Neural cell (in vitro differentiated cells): ENCODE measurements around the gene MLEC. TPM values are rescaled to one million over a fixed set of nuclear protein-coding genes. Genes with fewer than 3 reads are reported as not detected.

Experiments used
- H2AFZ ChIP-seq: fragments of 200-600, 300-800 bp; sonication (generic), shearing (Covaris generic); 2 replicates; pipeline ENCODE4 v1.6.0; 2014; ENCODE audit warnings: low read depth, mild to moderate bottlenecking, antibody characterized with exemption, low read length, moderate library complexity
- H3F3A ChIP-seq: fragments of 200-600 bp; shearing (Covaris generic); 2 replicates; pipeline ENCODE4 v1.6.1; 2016; ENCODE audit warnings: mild to moderate bottlenecking, moderate library complexity, mixed read lengths, antibody characterized with exemption, low read length; ENCODE audit not compliant: insufficient read depth, poor library complexity, severe bottlenecking
- H3K27ac ChIP-seq: fragments of 200-600, 300-800 bp; sonication (generic), shearing (Covaris generic); 2 replicates; pipeline ENCODE4 v1.5.1; 2014; ENCODE audit warnings: mild to moderate bottlenecking, low read length, moderate library complexity
- H3K27me3 ChIP-seq: fragments of 300-800, 200-600 bp; sonication (generic), shearing (Covaris generic); 2 replicates; pipeline ENCODE4 v1.6.0; 2014; ENCODE audit warnings: mild to moderate bottlenecking, low read depth, low read length, moderate library complexity; ENCODE audit not compliant: insufficient read depth
- H3K36me3 ChIP-seq: fragments of 300-800, 200-600 bp; sonication (generic), shearing (Covaris generic); 2 replicates; pipeline ENCODE4 v1.5.1; 2014; ENCODE audit warnings: mild to moderate bottlenecking, antibody characterized with exemption, low read length, moderate library complexity; ENCODE audit not compliant: insufficient read depth
- H3K4me2 ChIP-seq: fragments of 300-800, 200-600 bp; sonication (generic), shearing (Covaris generic); 2 replicates; pipeline ENCODE4 v1.6.0; 2014; ENCODE audit warnings: mild to moderate bottlenecking, low read length
- H3K4me3 ChIP-seq: fragments of 300-800, 200-600 bp; sonication (generic), shearing (Covaris generic); 2 replicates; pipeline ENCODE4 v1.5.1; 2014; ENCODE audit warnings: mild to moderate bottlenecking, low read length, moderate library complexity
- H3K79me2 ChIP-seq: fragments of 200-600 bp; shearing (Covaris generic); replicated peaks from 2 replicates; pipeline ENCODE4 v1.6.0; 2014; ENCODE audit warnings: mild to moderate bottlenecking, low read length, moderate library complexity; ENCODE audit not compliant: insufficient read depth
- H3K9ac ChIP-seq: fragments of 300-800, 200-600 bp; sonication (generic), shearing (Covaris generic); 2 replicates; pipeline ENCODE4 v1.6.1; 2016; ENCODE audit warnings: mild to moderate bottlenecking, low read length, mixed read lengths
- H3K9me2 ChIP-seq: fragments of 200-600 bp; shearing (Covaris generic); 2 replicates; pipeline ENCODE4 v1.6.1; 2016; ENCODE audit warnings: mild to moderate bottlenecking, low read length, mixed read lengths; ENCODE audit not compliant: insufficient read depth
- H3K9me3 ChIP-seq: fragments of 200-600, 300-800 bp; sonication (generic), shearing (Covaris generic); 2 replicates; pipeline ENCODE4 v1.6.1; 2016; ENCODE audit warnings: mild to moderate bottlenecking, mixed run types, low read length, moderate library complexity, mixed read lengths
- H4K20me1 ChIP-seq: fragments of 200-600 bp; shearing (Covaris generic); 2 replicates; pipeline ENCODE4 v1.6.1; 2016; ENCODE audit warnings: mild to moderate bottlenecking, mixed run types; ENCODE audit not compliant: insufficient read depth
- CTCF ChIP-seq: fragments of 450-650 bp; IDR thresholded peaks from 2 replicates; pipeline ENCODE4 v1.5.1; 2014; ENCODE audit warnings: antibody characterized with exemption, mild to moderate bottlenecking, moderate library complexity; ENCODE audit not compliant: poor library complexity, severe bottlenecking
- EP300 ChIP-seq: fragments of 450-650 bp; conservative IDR thresholded peaks from 2 replicates; pipeline ENCODE4 v1.6.1; 2014; ENCODE audit warnings: antibody characterized with exemption, mild to moderate bottlenecking, moderate library complexity; ENCODE audit not compliant: poor library complexity, severe bottlenecking
- EZH2 ChIP-seq: fragments of 200-600, 300-800 bp; shearing (Covaris generic), sonication (generic); IDR thresholded peaks from 2 replicates; pipeline ENCODE4 v1.6.1; 2014; ENCODE audit warnings: antibody characterized with exemption, low read length, borderline replicate concordance, mild to moderate bottlenecking; ENCODE audit not compliant: insufficient read depth, poor library complexity, severe bottlenecking
- MXI1 ChIP-seq: fragments of 450-650 bp; conservative IDR thresholded peaks from 2 replicates; pipeline ENCODE4 v1.6.1; 2014; ENCODE audit warnings: antibody characterized with exemption, mild to moderate bottlenecking; ENCODE audit not compliant: poor library complexity, severe bottlenecking
- POLR2AphosphoS5 ChIP-seq: IDR thresholded peaks from 2 replicates; pipeline ENCODE4 v1.6.1; 2012
- RAD21 ChIP-seq: fragments of 450-650 bp; conservative IDR thresholded peaks from 2 replicates; pipeline ENCODE4 v1.6.1; 2014; ENCODE audit warnings: antibody characterized with exemption, mild to moderate bottlenecking, moderate library complexity
- REST ChIP-seq: IDR thresholded peaks from 2 replicates; pipeline ENCODE4 v1.6.1; 2012; ENCODE audit warnings: borderline replicate concordance
- SMC3 ChIP-seq: fragments of 450-650 bp; conservative IDR thresholded peaks from 2 replicates; pipeline ENCODE4 v1.6.1; 2014; ENCODE audit warnings: antibody characterized with exemption, mild to moderate bottlenecking, moderate library complexity; ENCODE audit not compliant: poor library complexity
- TAF1 ChIP-seq: IDR thresholded peaks from 2 replicates; pipeline ENCODE4 v1.6.1; 2012; ENCODE audit warnings: low read depth
- polyA plus RNA-seq: library from polyadenylated mRNA; depleted of rRNA; stranded (reverse); fragments of >200 nt; gene quantifications from 2 replicates; pipeline ENCODE4 v1.2.3, GENCODE V29; 2014

The MLEC gene
- polyA plus RNA-seq, 1 donor from 2014 or later = 33.2 TPM

DNA sequence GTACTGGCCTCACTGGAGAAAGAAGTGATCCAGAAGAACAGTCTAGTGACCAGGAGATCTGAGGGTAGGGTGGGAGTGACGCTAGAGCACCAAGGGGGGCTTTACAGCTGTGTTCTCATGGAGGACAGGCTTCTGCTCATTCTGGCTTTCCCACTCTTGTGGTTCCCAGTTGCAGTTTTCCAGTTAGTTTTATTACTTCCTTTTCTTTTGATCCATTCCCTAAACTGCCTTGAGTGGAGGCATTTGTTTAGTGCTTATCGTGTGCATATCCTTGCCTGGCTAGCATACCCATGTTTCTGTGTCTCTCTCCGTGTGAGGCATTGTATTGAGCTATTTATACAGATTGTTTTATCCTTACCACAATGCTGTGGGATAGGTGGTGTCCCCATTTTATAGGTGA, 4.0 kb downstream of the MLEC start:
- Histone ChIP-seq H4K20me1 (no peaks in the 10 kb centered on the region), H3K9me2 (no peaks in the 10 kb centered on the region), H3K4me2 (no peak overlapping the region), H3K36me3 (peaks cover 5% of the 10 kb centered on the region), H2AFZ (no peak overlapping the region), H3K4me3 (no peak overlapping the region), H3F3A (no peaks in the 10 kb centered on the region), H3K27ac (no peak overlapping the region), H3K79me2 (peaks cover 39% of the 10 kb centered on the region), H3K27me3 (no peaks in the 10 kb centered on the region), H3K9me3 (no peaks in the 10 kb centered on the region), H3K9ac (no peak overlapping the region)
- no peak for TF ChIP-seq EP300
- TF ChIP-seq CTCF = no peak
- no peak for TF ChIP-seq TAF1
- no peak for TF ChIP-seq MXI1
- TF ChIP-seq SMC3 = no peak
- TF ChIP-seq RAD21 = no peak
- no peak for TF ChIP-seq REST
- TF ChIP-seq EZH2 = no peak
- TF ChIP-seq POLR2AphosphoS5 = no peak

GRCh38 chr12:120692524-120693033, 5.6 kb downstream of the MLEC start:
- no peaks in the 10 kb centered on the region for H4K20me1 ChIP-seq
- peaks cover 37% of the 10 kb centered on the region for H3K79me2 ChIP-seq
- no peak overlapping the region for H3K9ac ChIP-seq
- H3K4me3 ChIP-seq = no peak overlapping the region
- H3K27me3 ChIP-seq = no peaks in the 10 kb centered on the region
- H2AFZ ChIP-seq = no peak overlapping the region
- H3K36me3 ChIP-seq = peaks cover 5% of the 10 kb centered on the region
- H3K27ac ChIP-seq = no peak overlapping the region
- H3K9me3 ChIP-seq = no peaks in the 10 kb centered on the region
- no peak overlapping the region for H3K4me2 ChIP-seq
- no peaks in the 10 kb centered on the region for H3K9me2 ChIP-seq
- no peak for TF ChIP-seq CTCF
- TF ChIP-seq EZH2 = no peak
- no peak for TF ChIP-seq SMC3
- TF ChIP-seq POLR2AphosphoS5 = no peak
- TF ChIP-seq TAF1 = no peak
- no peak for TF ChIP-seq REST
- TF ChIP-seq RAD21 = no peak
- TF ChIP-seq EP300 = no peak
- TF ChIP-seq MXI1 = no peak
- H3F3A ChIP-seq = no peaks in the 10 kb centered on the region
